Activated CD8-positive, alpha-beta T cell treated with anti-CD3 and anti-CD28 coated beads for 36 hours (primary cell): Measurements from ENCODE around the gene NDUFA6. TPM values are rescaled to one million over a fixed set of nuclear protein-coding genes. Genes with fewer than 3 reads are reported as not detected.

Experiments used
- ATAC-seq: fragments of 200-7000 bp; cut with Tn5 transposase; one replicate; pipeline ENCODE4 v1.10.0; 2021; ENCODE audit warnings: mild to moderate bottlenecking, moderate library complexity
- CTCF ChIA-PET: fragments of 350-600 bp; sonication (Branson Sonifier 250); formaldehyde crosslinking; loops from one replicate; lab custom pipeline; 2021; ENCODE audit warnings: antibody characterized with exemption; lab: Charles Lee
- POLR2A ChIA-PET: fragments of 350-600 bp; sonication (Branson Sonifier 250); formaldehyde crosslinking; loops from one replicate; lab custom pipeline; 2021; ENCODE audit warnings: antibody characterized with exemption; lab: Charles Lee
- DNase-seq: peaks from one replicate; pipeline ENCODE4 v3.0.0-alpha.2; 2020
- H3K27ac Mint-ChIP-seq: one replicate; pipeline ENCODE4 v1.8.0; 2021; ENCODE audit warnings: mild to moderate bottlenecking, mixed read lengths
- H3K27me3 Mint-ChIP-seq: one replicate; pipeline ENCODE4 v1.8.0; 2021; ENCODE audit warnings: mixed read lengths
- H3K36me3 Mint-ChIP-seq: one replicate; pipeline ENCODE4 v1.8.0; 2021; ENCODE audit warnings: low read depth, mixed read lengths
- H3K4me1 Mint-ChIP-seq: one replicate; pipeline ENCODE4 v1.8.0; 2021; ENCODE audit warnings: low read depth, mixed read lengths
- H3K4me3 Mint-ChIP-seq: one replicate; pipeline ENCODE4 v1.8.0; 2021; ENCODE audit warnings: mild to moderate bottlenecking, moderate library complexity, mixed read lengths
- H3K9me3 Mint-ChIP-seq: one replicate; pipeline ENCODE4 v1.8.0; 2021; ENCODE audit warnings: mixed read lengths
- CTCF ChIP-seq: fragments of 200-600 bp; IDR thresholded peaks from one replicate; pipeline ENCODE4 v1.8.0; 2022; ENCODE audit warnings: antibody characterized with exemption, mild to moderate bottlenecking
- intact Hi-C: fragments of 100-400 bp; cut with micrococcal nuclease; formaldehyde crosslinking; loops from one replicate; pipeline ENCODE4 v1.10.0; 2022
- total RNA-seq, 2 experiments: library from RNA; stranded (reverse); gene quantifications; one replicate each; pipeline ENCODE4 v1.2.3, GENCODE V29; 2021

The NDUFA6 gene
- total RNA-seq, 2 experiments from 2014 or later, result 92.8 to 93.8 TPM

GRCh38 chr22:42062506-42063170 lies 27.9 kb downstream of the NDUFA6 start:
- ChIA-PET CTCF (no interaction called here), POLR2A (interaction anchor here (0.6 to 0.7 kb wide), 2 partner anchors 16 to 90 kb away, joined by 3 read pairs; partner anchors contain the start of gene SMDT1)
- H3K27ac Mint-ChIP-seq, result no peak overlapping the region
- no peak overlapping the region for H3K4me3 Mint-ChIP-seq
- no peaks in the 10 kb centered on the region for H3K4me1 Mint-ChIP-seq
- peaks cover 6% of the 10 kb centered on the region for H3K9me3 Mint-ChIP-seq
- ATAC-seq (no peak), DNase-seq (no peak)
- no peaks in the 10 kb centered on the region for H3K27me3 Mint-ChIP-seq
- no peak for TF ChIP-seq CTCF
- peaks cover 32% of the 10 kb centered on the region for H3K36me3 Mint-ChIP-seq
- intact Hi-C loops, result no loop called here

GRCh38 chr22:42061041-42061440 lies 29.5 kb downstream of the NDUFA6 start:
- no peak for ATAC-seq
- Mint-ChIP-seq H3K27ac (no peak overlapping the region), H3K27me3 (no peaks in the 10 kb centered on the region), H3K4me1 (no peaks in the 10 kb centered on the region), H3K4me3 (no peak overlapping the region), H3K9me3 (peaks cover 20% of the 10 kb centered on the region), H3K36me3 (peaks cover 37% of the 10 kb centered on the region)
- DNase-seq, result no peak
- TF ChIP-seq CTCF, result no peak
- ChIA-PET POLR2A (interaction anchor here (0.6 to 1.4 kb wide), 3 partner anchors 9 to 104 kb away, joined by 3 to 5 read pairs (median 4); no protein-coding TSS in a partner anchor), CTCF (no interaction called here)
- intact Hi-C loops, result no loop called here

- H3K4me1 Mint-ChIP-seq, result no peaks in the 10 kb centered on the region
- no peak overlapping the region for H3K4me3 Mint-ChIP-seq
- no peak overlapping the region for H3K27ac Mint-ChIP-seq
- peaks cover 37% of the 10 kb centered on the region for H3K36me3 Mint-ChIP-seq
- DNase-seq (no peak), ATAC-seq (no peak)
- CTCF ChIA-PET, result no interaction called here
- peaks cover 22% of the 10 kb centered on the region for H3K9me3 Mint-ChIP-seq
- intact Hi-C loops, result no loop called here
- no peaks in the 10 kb centered on the region for H3K27me3 Mint-ChIP-seq
- TF ChIP-seq CTCF, result no peak
- POLR2A ChIA-PET, result interaction anchor here (0.7 to 1.4 kb wide), 3 partner anchors 9 to 11 kb away, joined by 3 to 5 read pairs (median 4); no protein-coding TSS in a partner anchor
Measured at GRCh38 chr22:42060489-42060888, 30.1 kb downstream of the NDUFA6 start.

GRCh38 chr22:42056757-42057511 lies 33.6 kb downstream of the NDUFA6 start:
- ChIA-PET CTCF (interaction anchor here (0.8 kb wide), 1 partner anchor 26 kb away, joined by 3 read pairs; no protein-coding TSS in a partner anchor), POLR2A (interaction anchor here (0.7 kb wide), 1 partner anchor 207 kb away, joined by 3 read pairs; no protein-coding TSS in a partner anchor)
- Mint-ChIP-seq H3K36me3 (peaks cover 25% of the 10 kb centered on the region), H3K27me3 (no peaks in the 10 kb centered on the region), H3K27ac (no peak overlapping the region), H3K9me3 (peaks cover 22% of the 10 kb centered on the region), H3K4me3 (no peak overlapping the region), H3K4me1 (no peaks in the 10 kb centered on the region)
- no peak for DNase-seq
- TF ChIP-seq CTCF, result no peak
- intact Hi-C loops, result no loop called here
- no peak for ATAC-seq

GRCh38 chr22:42052765-42053164 lies 37.8 kb downstream of the NDUFA6 start:
- intact Hi-C loops, result no loop called here
- H3K4me3 Mint-ChIP-seq, result no peak overlapping the region
- DNase-seq, result no peak
- ChIA-PET POLR2A (no interaction called here), CTCF (no interaction called here)
- TF ChIP-seq CTCF, result no peak
- H3K36me3 Mint-ChIP-seq, result peaks cover 8% of the 10 kb centered on the region
- no peak for ATAC-seq
- H3K9me3 Mint-ChIP-seq, result peaks cover 16% of the 10 kb centered on the region
- no peak overlapping the region for H3K27ac Mint-ChIP-seq
- H3K4me1 Mint-ChIP-seq, result no peaks in the 10 kb centered on the region
- H3K27me3 Mint-ChIP-seq, result no peaks in the 10 kb centered on the region
